Measurements from ENCODE around the gene DEDD.

- no peak for TF ChIP-seq CTCF (conservative IDR thresholded peaks at IDR 0.05 in 1 of 2, IDR thresholded peaks at IDR 0.05 in 1 of 2; ENCODE audit: low read depth in 1 of 2, low read length in 2 of 2)
- TF ChIP-seq EZH2 (IDR thresholded peaks at IDR 0.05; ENCODE audit: low read length, missing control alignments) = no peak
Observed at GRCh38 chr1:161077426-161077825, 55.0 kb downstream of the DEDD start.
